ENCODE measurements around the gene NPEPL1. TPM values are rescaled to one million over a fixed set of nuclear protein-coding genes. Genes with fewer than 3 reads are reported as not detected.

Gene NPEPL1
- total RNA-seq, 1 experiment from 2014 or later: 31.1 TPM

DNA sequence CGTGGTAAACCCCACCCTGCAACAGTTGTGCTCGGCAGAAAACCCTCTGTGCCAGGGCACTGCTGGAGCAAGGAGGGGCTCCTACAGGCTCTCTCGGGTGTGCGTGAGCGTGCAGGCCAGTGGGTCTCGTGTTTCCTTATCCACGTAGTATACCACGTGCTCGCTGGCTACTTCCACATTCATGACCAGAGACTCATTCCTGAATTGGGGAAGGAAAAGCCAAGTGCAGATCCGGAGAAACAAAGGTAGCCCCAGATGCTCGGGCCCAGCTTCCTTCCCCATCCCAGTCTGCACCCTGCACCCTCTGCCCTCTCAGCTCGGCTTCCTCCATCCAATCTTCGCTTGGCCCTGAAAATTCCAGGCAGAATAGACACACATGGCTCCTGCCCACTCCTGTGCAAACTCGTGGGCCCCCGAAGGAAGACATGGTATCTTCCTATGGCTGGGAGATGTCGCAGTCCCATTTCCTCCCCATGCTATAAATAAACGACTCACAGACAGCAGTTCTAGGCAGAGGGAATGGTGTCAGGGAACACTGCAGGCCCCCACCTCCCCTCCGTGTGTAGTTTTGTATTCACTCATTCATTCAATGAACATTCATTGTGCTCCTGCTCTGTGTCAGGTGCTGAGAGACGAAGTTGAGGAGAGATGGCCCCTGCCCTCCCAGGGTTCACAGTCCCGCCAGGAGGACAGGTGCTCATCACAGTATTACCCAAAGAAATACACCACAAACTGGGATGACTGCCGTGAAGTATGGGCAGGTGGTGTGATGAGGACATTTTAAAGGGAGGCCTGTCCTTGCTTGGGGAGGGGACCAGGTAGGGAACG, 29.6 kb downstream of the NPEPL1 start:
- Histone ChIP-seq H2BK5ac (ENCODE audit: insufficient read length, low read length) (no peak overlapping the region), H3K79me1 (ENCODE audit: insufficient read depth, low read depth, low read length, poor library complexity, severe bottlenecking) (no peaks in the 10 kb centered on the region), H4K91ac (ENCODE audit: insufficient read length, low read depth, low read length) (no peak overlapping the region), H3K4ac (ENCODE audit: low read depth, low read length) (no peak overlapping the region), H3K9me3 (ENCODE audit: control insufficient read depth, low read depth, low read length) (no peaks in the 10 kb centered on the region), H4K20me1 (ENCODE audit: control insufficient read depth, insufficient read depth, insufficient read length) (no peaks in the 10 kb centered on the region), H3K9ac (ENCODE audit: extremely low read depth, insufficient read length, low read length) (no peak overlapping the region), H2AFZ (ENCODE audit: low read length) (no peak overlapping the region), H2BK120ac (ENCODE audit: low read depth, low read length, poor library complexity, severe bottlenecking) (no peak overlapping the region), H3K79me2 (ENCODE audit: insufficient read depth, low read length) (no peaks in the 10 kb centered on the region), H2AK5ac (ENCODE audit: insufficient read length, low read length) (no peak overlapping the region), H3K23ac (ENCODE audit: insufficient read length, low read depth, low read length) (no peak overlapping the region), H3K27ac (ENCODE audit: insufficient read length, low read depth, low read length) (no peak overlapping the region), H3K4me2 (ENCODE audit: insufficient read depth, insufficient read length, low read length) (no peak overlapping the region), H3K14ac (ENCODE audit: insufficient read depth, low read length) (no peak overlapping the region), H3T11ph (ENCODE audit: low read length) (no peak overlapping the region), H4K5ac (ENCODE audit: insufficient read length, low read depth, low read length) (no peak overlapping the region), H2BK15ac (ENCODE audit: low read depth, low read length) (no peak overlapping the region), H3K18ac (ENCODE audit: insufficient read length, low read depth, low read length) (no peak overlapping the region), H3K27me3 (ENCODE audit: insufficient read depth, low read length) (no peaks in the 10 kb centered on the region), H2BK12ac (ENCODE audit: insufficient read length, low read depth, low read length) (no peak overlapping the region), H2BK20ac (ENCODE audit: low read depth, low read length, poor library complexity, severe bottlenecking) (no peak overlapping the region), H3K56ac (ENCODE audit: insufficient read length, low read depth, low read length) (no peak overlapping the region), H3K23me2 (ENCODE audit: insufficient read length, low read depth, low read length, poor library complexity, severe bottlenecking) (no peaks in the 10 kb centered on the region), H3K4me1 (ENCODE audit: insufficient read depth, low read length) (no peaks in the 10 kb centered on the region), H4K8ac (replicated peaks; ENCODE audit: insufficient read length, low read depth, low read length) (no peak overlapping the region)
- WGBS (ENCODE audit: extremely low coverage, insufficient read length, low lambda C conversion rate): no CpG with 5 or more reads among the region's 22 CpGs
- peaks cover 2 to 14% (median 3%) of the 10 kb centered on the region in 3 experiments; a peak in 5 of 7 replicates for H3K36me3 Mint-ChIP-seq (ENCODE audit: insufficient read depth in 1 of 3, low read depth in 3 of 3)
- H3K27ac Mint-ChIP-seq: no peak overlapping the region
- peaks cover 20% of the 10 kb centered on the region for H3K27me3 Mint-ChIP-seq (ENCODE audit: low read depth)
- TF ChIP-seq, protein P1, sequence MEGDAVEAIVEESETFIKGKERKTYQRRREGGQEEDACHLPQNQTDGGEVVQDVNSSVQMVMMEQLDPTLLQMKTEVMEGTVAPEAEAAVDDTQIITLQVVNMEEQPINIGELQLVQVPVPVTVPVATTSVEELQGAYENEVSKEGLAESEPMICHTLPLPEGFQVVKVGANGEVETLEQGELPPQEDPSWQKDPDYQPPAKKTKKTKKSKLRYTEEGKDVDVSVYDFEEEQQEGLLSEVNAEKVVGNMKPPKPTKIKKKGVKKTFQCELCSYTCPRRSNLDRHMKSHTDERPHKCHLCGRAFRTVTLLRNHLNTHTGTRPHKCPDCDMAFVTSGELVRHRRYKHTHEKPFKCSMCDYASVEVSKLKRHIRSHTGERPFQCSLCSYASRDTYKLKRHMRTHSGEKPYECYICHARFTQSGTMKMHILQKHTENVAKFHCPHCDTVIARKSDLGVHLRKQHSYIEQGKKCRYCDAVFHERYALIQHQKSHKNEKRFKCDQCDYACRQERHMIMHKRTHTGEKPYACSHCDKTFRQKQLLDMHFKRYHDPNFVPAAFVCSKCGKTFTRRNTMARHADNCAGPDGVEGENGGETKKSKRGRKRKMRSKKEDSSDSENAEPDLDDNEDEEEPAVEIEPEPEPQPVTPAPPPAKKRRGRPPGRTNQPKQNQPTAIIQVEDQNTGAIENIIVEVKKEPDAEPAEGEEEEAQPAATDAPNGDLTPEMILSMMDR (conservative IDR thresholded peaks at IDR 0.05): no peak
- peaks cover 12 to 13% of the 10 kb centered on the region in 2 experiments for H3K9me3 Mint-ChIP-seq
- no peak overlapping the region for H3K4me3 Mint-ChIP-seq
- H3K4me1 Mint-ChIP-seq: peaks cover 5 to 17% of the 10 kb centered on the region in 2 experiments; a peak in 3 of 4 replicates
- DNase-seq: peak; percentile 20

Data from H9 (cell line).